Measurements from ENCODE around the gene CCDC63. TPM values are rescaled to one million over a fixed set of nuclear protein-coding genes. Genes with fewer than 3 reads are reported as not detected.

CCDC63 gene
- polyA plus RNA-seq, 1 of the 3 experiments (the other 2 are of a cell fraction) = not detected

- H2AFZ ChIP-seq (ENCODE audit: low read depth) = no peak overlapping the region
- no peak overlapping the region for H3K4me3 ChIP-seq (ENCODE audit: low read depth in 2 of 2, low read length in 1 of 2)
- 28% methylated on average over 5 of the region's 5 CpGs for WGBS (ENCODE audit: low lambda C conversion rate)
- no peaks in the 10 kb centered on the region for H3F3A ChIP-seq (replicated peaks; ENCODE audit: insufficient read depth)
- ChIA-PET POLR2A (no interaction called here), CTCF (interaction anchor here (1.0 to 1.3 kb wide), 3 partner anchors 17 to 25 kb away, joined by 3 to 4 read pairs (median 3); no protein-coding TSS in a partner anchor)
- no peak for DNase-seq
- H3K4me2 ChIP-seq = no peak overlapping the region
- no peaks in the 10 kb centered on the region for H3K36me3 ChIP-seq (replicated peaks in 1 of 2; ENCODE audit: control insufficient read depth in 1 of 2, insufficient read depth in 2 of 2, low read length in 1 of 2)
- no peaks in the 10 kb centered on the region for H3K9me3 ChIP-seq
- no peak overlapping the region for H3K27ac ChIP-seq (ENCODE audit: low read depth in 2 of 2, low read length in 1 of 2)
- no peaks in the 10 kb centered on the region for H4K20me1 ChIP-seq (ENCODE audit: insufficient read depth)
- H3K4me1 ChIP-seq (ENCODE audit: control insufficient read depth in 1 of 2, insufficient read depth in 2 of 2, low read depth in 1 of 2, low read length in 1 of 2) = no peaks in the 10 kb centered on the region
- H3K27me3 ChIP-seq (ENCODE audit: insufficient read depth) = no peaks in the 10 kb centered on the region
- H3K9ac ChIP-seq = no peak overlapping the region
- no peaks in the 10 kb centered on the region for H3K9me2 ChIP-seq
- no peaks in the 10 kb centered on the region for H3K79me2 ChIP-seq (ENCODE audit: insufficient read depth)
- TF ChIP-seq PBX3 (IDR thresholded peaks at IDR 0.05) = no peak
Observed at GRCh38 chr12:110869803-110870202, 23.0 kb downstream of the CCDC63 start.

GRCh38 chr12:110872100-110872499 lies 25.3 kb downstream of the CCDC63 start:
- CTCF ChIA-PET = no interaction called here
- Histone ChIP-seq H3K27me3 (ENCODE audit: insufficient read depth) (no peaks in the 10 kb centered on the region), H3K27ac (ENCODE audit: low read depth in 2 of 2, low read length in 1 of 2) (no peak overlapping the region), H3K79me2 (ENCODE audit: insufficient read depth) (no peaks in the 10 kb centered on the region), H3K9me2 (no peaks in the 10 kb centered on the region), H4K20me1 (ENCODE audit: insufficient read depth) (no peaks in the 10 kb centered on the region), H3K4me1 (ENCODE audit: control insufficient read depth in 1 of 2, insufficient read depth in 2 of 2, low read depth in 1 of 2, low read length in 1 of 2) (no peaks in the 10 kb centered on the region), H3K4me3 (ENCODE audit: low read depth in 2 of 2, low read length in 1 of 2) (no peak overlapping the region), H2AFZ (ENCODE audit: low read depth) (no peak overlapping the region), H3K9me3 (no peaks in the 10 kb centered on the region), H3K9ac (no peak overlapping the region), H3K4me2 (no peak overlapping the region), H3F3A (replicated peaks; ENCODE audit: insufficient read depth) (no peaks in the 10 kb centered on the region), H3K36me3 (replicated peaks in 1 of 2; ENCODE audit: control insufficient read depth in 1 of 2, insufficient read depth in 2 of 2, low read length in 1 of 2) (no peaks in the 10 kb centered on the region)
- TF ChIP-seq NRF1 (IDR thresholded peaks at IDR 0.05; ENCODE audit: low read depth, low read length) (no peak), MAX (IDR thresholded peaks at IDR 0.05; ENCODE audit: low read depth) (no peak), MEF2A (IDR thresholded peaks at IDR 0.05; ENCODE audit: borderline replicate concordance, low read depth) (no peak), FOXM1 (IDR thresholded peaks at IDR 0.05; ENCODE audit: low read depth) (no peak)
- WGBS (ENCODE audit: low lambda C conversion rate) = 57% methylated on average over 4 of the region's 4 CpGs
- POLR2A ChIA-PET = no interaction called here
- no peak for DNase-seq

- no peak for TF ChIP-seq TAF1 (IDR thresholded peaks at IDR 0.05; ENCODE audit: borderline replicate concordance, low read depth, low read length)
- 43% methylated on average over 2 of the region's 2 CpGs for WGBS (ENCODE audit: low lambda C conversion rate)
- ChIA-PET CTCF (interaction anchor here (1.0 to 2.9 kb wide), 2 partner anchors 13 to 19 kb away, joined by 3 to 14 read pairs; no protein-coding TSS in a partner anchor), POLR2A (no interaction called here)
- no peaks in the 10 kb centered on the region for H3K27me3 ChIP-seq (ENCODE audit: insufficient read depth)
- no peak overlapping the region for H3K9ac ChIP-seq
- H3K4me1 ChIP-seq (ENCODE audit: control insufficient read depth in 1 of 2, insufficient read depth in 2 of 2, low read depth in 1 of 2, low read length in 1 of 2) = 0 out of 4 replicates have a peak, but pooled peaks cover 0 to 4% of the 10 kb centered on the region in 2 experiments
- no peaks in the 10 kb centered on the region for H4K20me1 ChIP-seq (ENCODE audit: insufficient read depth)
- H3K9me2 ChIP-seq = no peaks in the 10 kb centered on the region
- H3K36me3 ChIP-seq (replicated peaks in 1 of 2; ENCODE audit: control insufficient read depth in 1 of 2, insufficient read depth in 2 of 2, low read length in 1 of 2) = no peaks in the 10 kb centered on the region
- H3K4me3 ChIP-seq (ENCODE audit: low read depth in 2 of 2, low read length in 1 of 2) = no peak overlapping the region
- H3F3A ChIP-seq (replicated peaks; ENCODE audit: insufficient read depth) = no peaks in the 10 kb centered on the region
- no peak overlapping the region for H3K4me2 ChIP-seq
- DNase-seq = no peak
- no peaks in the 10 kb centered on the region for H3K9me3 ChIP-seq
- H3K27ac ChIP-seq (ENCODE audit: low read depth in 2 of 2, low read length in 1 of 2) = no peak overlapping the region
- H2AFZ ChIP-seq (ENCODE audit: low read depth) = no peak overlapping the region
- no peaks in the 10 kb centered on the region for H3K79me2 ChIP-seq (ENCODE audit: insufficient read depth)
Observed at GRCh38 chr12:110874351-110874750, 27.6 kb downstream of the CCDC63 start.

All from SK-N-SH (cell line).